ENCODE data around the gene SDK2. TPM values are rescaled to one million over a fixed set of nuclear protein-coding genes. Genes with fewer than 3 reads are reported as not detected.
"Not testable (repeated sequence)": the region's sequence is repeated elsewhere in the genome, so short reads cannot be mapped to it uniquely, and the experiment has no call there.

SDK2 gene
- polyA plus RNA-seq, 2 of the 4 experiments (the other 2 are of a cell fraction), result 0.36 to 0.57 TPM

GRCh38 chr17:73455767-73456166 is 188.5 kb downstream of the SDK2 start (continued):
- TF ChIP-seq EP300 (IDR thresholded peaks at IDR 0.05), result no peak

GRCh38 chr17:73455050-73455687 is 189.1 kb downstream of the SDK2 start:
- Histone ChIP-seq H3K4me1 (no peaks in the 10 kb centered on the region), H3K9me3 (peaks cover 5% of the 10 kb centered on the region; the same call in 1 of the 3 replicates), H3K4me2 (no peak overlapping the region), H3K4me3 (no peak overlapping the region), H3K27ac (no peak overlapping the region)
- ChIA-PET CTCF (interaction anchor here (1.0 kb wide), 1 partner anchor 722 kb away, joined by 3 read pairs; no protein-coding TSS in a partner anchor), POLR2A (no interaction called here)
- FAIRE-seq (no peak), DNase-seq (ENCODE audit: low read depth in 1 of 2, low spot score in 1 of 2) (no peak), ATAC-seq (peak; percentile 20 to 40; a peak in 4 of 6 replicates)
- TF ChIP-seq RCOR1 (IDR thresholded peaks at IDR 0.05; ENCODE audit: low read depth, low read length) (no peak), FOXS1 (CRISPR knock-in tag; IDR thresholded peaks at IDR 0.05) (no peak), PHF8 (IDR thresholded peaks at IDR 0.05; ENCODE audit: borderline replicate concordance, low read depth) (no peak), CBX8 (IDR thresholded peaks at IDR 0.05) (no peak), HDAC2 (IDR thresholded peaks at IDR 0.05) (no peak), CEBPB (IDR thresholded peaks at IDR 0.05) (no peak), FOSB (CRISPR knock-in tag; IDR thresholded peaks at IDR 0.05) (no peak), RAD21 (conservative IDR thresholded peaks at IDR 0.05 in 1 of 2, IDR thresholded peaks at IDR 0.05 in 1 of 2) (no peak), HOXA7 (CRISPR knock-in tag; IDR thresholded peaks at IDR 0.05) (no peak), CHD2 (IDR thresholded peaks at IDR 0.05; ENCODE audit: low read length, partially characterized antibody) (no peak), ZSCAN20 (CRISPR knock-in tag; IDR thresholded peaks at IDR 0.05) (no peak), TP53 (CRISPR knock-in tag; IDR thresholded peaks at IDR 0.05) (no peak), NFE2L2 (conservative IDR thresholded peaks at IDR 0.05; ENCODE audit: low read length) (no peak), CBX2 (IDR thresholded peaks at IDR 0.05; ENCODE audit: borderline replicate concordance, low read depth) (no peak)
- TF ChIP-seq, protein P1, sequence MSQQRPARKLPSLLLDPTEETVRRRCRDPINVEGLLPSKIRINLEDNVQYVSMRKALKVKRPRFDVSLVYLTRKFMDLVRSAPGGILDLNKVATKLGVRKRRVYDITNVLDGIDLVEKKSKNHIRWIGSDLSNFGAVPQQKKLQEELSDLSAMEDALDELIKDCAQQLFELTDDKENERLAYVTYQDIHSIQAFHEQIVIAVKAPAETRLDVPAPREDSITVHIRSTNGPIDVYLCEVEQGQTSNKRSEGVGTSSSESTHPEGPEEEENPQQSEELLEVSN (IDR thresholded peaks at IDR 0.05; ENCODE audit: borderline replicate concordance, low read depth), result no peak
- TF ChIP-seq, protein P2, sequence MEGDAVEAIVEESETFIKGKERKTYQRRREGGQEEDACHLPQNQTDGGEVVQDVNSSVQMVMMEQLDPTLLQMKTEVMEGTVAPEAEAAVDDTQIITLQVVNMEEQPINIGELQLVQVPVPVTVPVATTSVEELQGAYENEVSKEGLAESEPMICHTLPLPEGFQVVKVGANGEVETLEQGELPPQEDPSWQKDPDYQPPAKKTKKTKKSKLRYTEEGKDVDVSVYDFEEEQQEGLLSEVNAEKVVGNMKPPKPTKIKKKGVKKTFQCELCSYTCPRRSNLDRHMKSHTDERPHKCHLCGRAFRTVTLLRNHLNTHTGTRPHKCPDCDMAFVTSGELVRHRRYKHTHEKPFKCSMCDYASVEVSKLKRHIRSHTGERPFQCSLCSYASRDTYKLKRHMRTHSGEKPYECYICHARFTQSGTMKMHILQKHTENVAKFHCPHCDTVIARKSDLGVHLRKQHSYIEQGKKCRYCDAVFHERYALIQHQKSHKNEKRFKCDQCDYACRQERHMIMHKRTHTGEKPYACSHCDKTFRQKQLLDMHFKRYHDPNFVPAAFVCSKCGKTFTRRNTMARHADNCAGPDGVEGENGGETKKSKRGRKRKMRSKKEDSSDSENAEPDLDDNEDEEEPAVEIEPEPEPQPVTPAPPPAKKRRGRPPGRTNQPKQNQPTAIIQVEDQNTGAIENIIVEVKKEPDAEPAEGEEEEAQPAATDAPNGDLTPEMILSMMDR (IDR thresholded peaks at IDR 0.05), result no peak
- TF ChIP-seq, protein P3, sequence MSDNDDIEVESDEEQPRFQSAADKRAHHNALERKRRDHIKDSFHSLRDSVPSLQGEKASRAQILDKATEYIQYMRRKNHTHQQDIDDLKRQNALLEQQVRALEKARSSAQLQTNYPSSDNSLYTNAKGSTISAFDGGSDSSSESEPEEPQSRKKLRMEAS (IDR thresholded peaks at IDR 0.05), result no peak
- 63% methylated on average over 19 of the region's 21 CpGs for whole genome bisulfite sequencing (ENCODE audit: missing lambda C conversion rate)

- H3K27ac ChIP-seq; H3K4me2 ChIP-seq; DNase-seq (ENCODE audit: low read depth in 1 of 2, low spot score in 1 of 2); H3K4me1 ChIP-seq; H3K4me3 ChIP-seq; FAIRE-seq; H3K9me3 ChIP-seq; POLR2A ChIA-PET; ATAC-seq: not testable (repeated sequence)
- CTCF ChIA-PET, result interaction anchor here (0.6 to 1.2 kb wide), 4 partner anchors 9 to 793 kb away, joined by 3 to 4 read pairs (median 3); no protein-coding TSS in a partner anchor
- WGBS (ENCODE audit: missing lambda C conversion rate), result 67% methylated on average over 2 of the region's 2 CpGs
These were observed 190.8 kb downstream of the SDK2 start for GRCh38 chr17:73453494-73453893.

GRCh38 chr17:73453090-73453489 is 191.2 kb downstream of the SDK2 start:
- FAIRE-seq (no peak), DNase-seq (ENCODE audit: low read depth in 1 of 2, low spot score in 1 of 2) (no peak), ATAC-seq (no peak)
- Histone ChIP-seq H3K4me1 (no peaks in the 10 kb centered on the region), H3K4me3 (no peak overlapping the region), H3K9me3 (0 out of 3 replicates have a peak, but pooled peaks cover 2% of the 10 kb centered on the region), H3K4me2 (no peak overlapping the region), H3K27ac (no peak overlapping the region)
- WGBS (ENCODE audit: missing lambda C conversion rate), result 14% methylated on average over 1 of the region's 1 CpG
- CTCF ChIA-PET, result interaction anchor here (0.6 to 0.7 kb wide), 2 partner anchors 747 to 792 kb away, joined by 3 read pairs; no protein-coding TSS in a partner anchor
- POLR2A ChIA-PET, result no interaction called here
- TF ChIP-seq BHLHE40 (IDR thresholded peaks at IDR 0.05; ENCODE audit: low read depth, low read length), result no peak
- no peak for TF ChIP-seq MAZ (IDR thresholded peaks at IDR 0.05; ENCODE audit: borderline replicate concordance, low read depth, low read length)
- TF ChIP-seq SMC3 (IDR thresholded peaks at IDR 0.05), result no peak
- no peak for TF ChIP-seq MAFK (IDR thresholded peaks at IDR 0.05; ENCODE audit: partially characterized antibody)
- TF ChIP-seq FOSB (CRISPR knock-in tag; IDR thresholded peaks at IDR 0.05), result no peak
- TF ChIP-seq CHD2 (IDR thresholded peaks at IDR 0.05; ENCODE audit: low read length, partially characterized antibody), result no peak
- TF ChIP-seq USF2 (IDR thresholded peaks at IDR 0.05), result no peak

Data from A549 (cell line).